HG03175 (cell line): ENCODE measurements around the gene OR2V1.

Experiments used
- ATAC-seq: cut with Tn5 transposase; IDR thresholded peaks from one replicate; pipeline ENCODE4 v1.9.1; 2021; ENCODE audit warnings: mild to moderate bottlenecking, moderate library complexity; ENCODE audit not compliant: unreplicated experiment

Gene OR2V1

DNA sequence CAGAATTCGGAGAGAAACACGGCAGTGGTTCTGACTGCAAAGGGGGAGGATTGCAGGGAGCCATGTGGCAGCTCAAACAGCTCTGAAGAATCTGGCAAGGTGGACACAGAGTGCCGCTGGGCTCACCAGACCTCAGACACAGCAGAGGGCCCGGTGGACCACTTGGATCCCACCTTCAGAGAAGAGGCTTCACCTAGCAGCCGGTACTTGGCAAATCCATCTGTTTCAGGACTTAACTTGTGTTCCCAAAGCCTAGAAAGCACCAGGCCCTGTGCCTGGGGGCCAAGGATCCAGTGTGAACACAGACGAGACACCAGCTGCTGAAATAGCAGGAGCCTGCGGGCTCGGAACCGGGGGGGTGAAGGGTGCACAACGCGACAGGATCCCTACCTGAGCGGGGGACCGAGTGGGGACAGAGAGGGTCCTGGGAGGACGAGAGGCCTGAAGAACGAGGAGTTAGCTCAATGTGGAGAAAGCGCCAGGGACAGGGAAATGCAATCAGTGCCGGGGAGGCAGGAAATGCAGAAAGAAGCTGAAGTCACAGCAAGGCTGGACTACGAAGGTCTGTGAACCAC is 46.3 kb downstream of the OR2V1 start:
- ATAC-seq = no peak

DNA sequence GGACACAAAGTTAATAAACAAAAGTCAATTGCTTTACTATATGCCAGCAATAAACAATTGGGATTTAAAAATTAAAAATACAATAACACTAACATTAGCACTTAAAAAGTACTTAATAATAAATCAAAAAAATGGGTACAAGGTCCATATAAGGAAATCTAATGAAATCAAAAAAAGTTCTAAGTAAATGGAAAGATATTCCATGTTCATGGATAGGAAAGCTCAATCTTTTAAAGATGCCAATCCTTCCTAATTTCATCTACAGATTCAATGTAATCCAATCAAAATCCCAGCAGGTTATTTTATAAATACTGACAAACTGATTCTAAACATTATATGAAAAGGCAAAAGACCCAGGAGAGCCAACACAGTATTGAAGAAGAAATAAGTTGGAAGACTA is 49.0 kb downstream of the OR2V1 start:
- no peak for ATAC-seq

DNA sequence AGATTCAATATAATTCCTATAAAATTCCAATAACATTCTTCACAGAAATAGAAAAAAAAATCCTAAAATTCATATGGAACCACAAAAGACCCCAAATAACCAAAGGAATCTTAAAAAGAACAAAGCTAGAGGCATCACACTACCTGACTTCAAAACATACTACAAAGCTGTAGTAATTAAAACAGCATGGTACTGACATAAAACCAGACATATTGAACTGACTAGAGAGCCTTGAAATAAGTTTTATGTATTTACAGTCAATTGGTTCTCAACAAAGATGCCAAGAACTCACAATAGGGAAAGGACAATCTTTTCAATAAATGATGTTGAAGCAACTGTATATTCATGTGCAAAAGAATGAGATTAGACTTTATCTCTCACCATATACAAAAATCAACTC is 54.0 kb downstream of the OR2V1 start:
- no peak for ATAC-seq
